Pulmonary artery endothelial cell (primary cell): ENCODE results near the gene SUPT5H. TPM values are rescaled to one million over a fixed set of nuclear protein-coding genes. Genes with fewer than 3 reads are reported as not detected.
A peak's percentile ranks its signal among the peaks of the same experiment; 100 is the strongest.

ENCODE experiments used
- DNase-seq: peaks from one replicate; pipeline ENCODE4 v3.0.0-alpha.2; 2011; ENCODE audit warnings: low read depth, low spot score
- total RNA-seq: library from RNA; depleted of rRNA; stranded (reverse); fragments of >200 nt; gene quantifications from 2 replicates; pipeline ENCODE4 v1.2.3, GENCODE V29; 2014

SUPT5H gene
- 52.4 and 60.3 TPM in 2 replicates for total RNA-seq

DNA sequence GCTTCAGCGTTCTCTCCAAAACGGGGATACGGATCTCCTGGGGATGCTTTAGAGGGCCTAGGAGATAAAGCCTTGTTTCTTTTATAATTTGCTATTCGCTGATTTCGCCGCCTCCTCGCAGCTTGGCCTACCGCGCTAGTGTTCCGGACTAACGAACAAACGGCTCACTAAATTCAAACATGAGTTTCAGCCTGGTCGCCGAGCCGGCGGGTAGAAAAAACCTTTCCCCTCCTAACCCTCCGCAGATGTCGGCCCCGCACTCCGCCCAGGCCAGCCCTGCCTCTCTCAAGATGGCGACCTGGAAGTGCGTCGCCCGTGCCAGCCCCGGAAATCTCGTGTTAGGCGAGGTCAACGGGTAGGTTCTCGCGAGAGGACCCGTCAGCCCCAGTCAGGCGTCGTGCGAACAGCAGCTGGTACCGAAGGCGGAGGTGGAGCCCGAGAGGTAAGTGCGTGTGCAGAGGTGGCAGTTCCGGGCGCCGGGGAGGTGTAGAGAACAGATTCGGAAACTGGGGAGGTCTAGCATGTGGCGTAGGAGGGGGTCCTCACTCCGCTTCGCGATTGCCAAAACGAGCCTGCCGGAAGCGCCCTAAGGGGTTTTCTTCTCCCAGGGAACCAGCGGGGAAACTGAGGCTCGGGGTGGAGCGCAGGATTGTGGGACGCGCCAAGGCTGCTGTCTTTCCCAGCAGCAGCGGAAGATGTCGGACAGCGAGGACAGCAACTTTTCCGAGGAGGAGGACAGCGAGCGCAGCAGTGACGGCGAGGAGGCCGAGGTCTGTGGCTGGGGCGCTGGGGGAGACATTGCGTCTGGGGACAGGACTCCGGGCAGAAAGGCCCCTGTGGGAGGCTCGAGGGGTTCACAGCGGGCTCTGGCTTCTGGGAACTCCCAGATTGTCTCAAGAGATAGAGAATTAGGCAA lies at the start of gene SUPT5H:
Gene SUPT5H, plus strand, starts transcription at position 387 of the 916 bp plus-strand sequence. Its CDS starts 309 bp downstream, at position 696.
- DNase-seq, result peak; percentile 91

DNA sequence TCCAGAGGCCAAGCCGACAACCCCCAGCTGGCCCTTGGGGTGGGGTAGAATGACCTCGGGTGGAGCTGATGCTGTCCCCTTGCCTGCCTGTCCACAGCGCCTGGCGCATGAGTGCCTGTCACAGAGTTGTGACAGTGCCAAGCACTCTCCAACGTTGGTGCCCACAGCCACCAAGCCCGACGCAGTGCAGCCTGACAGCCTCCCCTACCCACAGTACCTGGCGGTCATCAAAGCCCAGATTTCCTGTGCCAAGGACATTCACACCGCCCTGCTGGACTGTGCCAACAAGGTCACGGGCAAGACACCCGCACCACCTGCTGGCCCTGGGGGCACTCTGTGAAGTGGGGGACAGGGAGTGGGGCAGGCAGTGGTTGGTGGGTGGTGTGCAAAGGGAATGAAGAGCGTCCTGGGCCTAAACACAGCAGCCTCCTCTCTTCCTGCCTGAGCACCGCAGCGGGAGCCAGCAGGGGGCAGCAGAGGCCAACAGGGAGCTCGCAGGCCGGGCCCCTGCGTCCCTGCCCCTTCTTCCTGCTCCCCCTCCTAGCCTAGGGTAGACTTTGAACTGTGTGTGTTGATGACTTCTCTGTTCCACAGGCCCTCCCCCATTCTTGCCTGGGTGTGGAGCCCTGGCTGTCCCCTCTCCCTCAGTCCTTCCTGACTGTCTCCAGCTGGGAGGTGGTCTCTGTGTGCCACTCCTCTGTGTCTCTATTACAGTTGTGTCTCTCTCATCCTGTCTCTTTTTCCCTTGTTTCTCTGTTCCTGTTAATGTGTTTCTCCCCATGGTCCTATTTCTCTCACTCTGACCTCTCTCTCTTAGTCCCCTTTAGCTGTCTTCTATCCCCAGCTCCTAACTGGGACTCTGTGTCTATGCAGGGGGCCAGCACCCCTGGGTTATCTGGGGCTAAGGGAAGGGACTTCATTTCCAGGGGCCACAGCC lies 47.8 kb upstream of the SUPT5H start:
- DNase-seq, result no peak

GRCh38 chr19:39398297-39398864 lies 47.0 kb upstream of the SUPT5H start:
- DNase-seq, result no peak

DNA sequence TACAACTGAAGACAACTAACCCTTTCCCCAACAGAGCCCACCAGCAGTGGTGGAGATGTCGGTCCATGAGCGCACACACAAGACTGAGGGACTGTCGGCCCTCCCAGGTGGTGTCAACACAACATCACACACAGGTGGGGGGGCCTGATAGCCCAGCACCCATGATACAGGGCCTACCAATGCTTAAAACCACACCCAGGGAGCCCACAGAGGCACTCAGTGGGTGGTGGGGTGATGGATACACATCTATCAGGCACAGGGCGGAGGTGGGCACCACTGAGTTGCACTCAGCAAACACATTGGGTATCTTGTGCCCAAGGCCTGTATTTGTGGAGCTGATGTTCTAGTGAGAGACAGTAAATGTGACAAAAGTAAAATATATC lies 45.7 kb upstream of the SUPT5H start:
- DNase-seq, result no peak

- no peak for DNase-seq
Measured at GRCh38 chr19:39400061-39400460, 45.3 kb upstream of the SUPT5H start.

- no peak for DNase-seq
Measured at GRCh38 chr19:39401070-39401548, 44.3 kb upstream of the SUPT5H start.

DNA sequence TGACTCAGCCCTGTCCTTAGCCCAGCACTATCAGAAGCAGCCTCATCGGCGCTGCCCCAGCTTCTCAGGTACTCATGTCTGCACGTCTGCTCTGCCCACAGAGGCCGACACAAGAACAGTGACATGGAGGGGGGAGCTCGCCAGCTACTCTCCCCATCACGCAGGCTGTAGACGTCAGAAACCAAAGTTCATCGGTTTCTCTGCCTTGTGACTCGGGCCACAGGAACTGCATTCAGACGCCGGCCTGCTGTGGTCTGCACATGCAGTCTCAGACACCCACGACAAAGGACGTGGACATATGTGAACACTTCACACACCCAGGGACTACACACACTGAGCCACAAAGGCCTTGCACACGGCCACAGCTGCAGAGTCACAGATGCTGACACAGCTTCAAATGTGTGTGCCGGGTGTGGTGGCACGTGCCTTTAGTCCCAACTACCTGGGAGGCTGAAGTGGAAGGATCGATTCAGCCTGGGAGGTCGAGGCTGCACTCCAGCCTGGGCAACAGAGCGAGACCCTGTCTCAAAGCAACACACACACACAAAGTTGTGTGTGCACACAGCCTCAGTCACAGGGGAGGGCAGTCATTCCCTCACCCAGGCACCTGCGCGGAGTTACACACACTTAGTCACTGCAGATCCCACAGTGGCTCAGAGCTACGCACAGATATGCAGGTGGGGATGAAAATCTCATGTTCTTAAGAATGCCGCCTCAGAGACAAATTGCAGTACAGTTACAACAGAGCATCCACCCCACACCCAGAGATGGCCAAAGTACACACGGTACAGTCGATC lies 43.6 kb upstream of the SUPT5H start:
- no peak for DNase-seq

GRCh38 chr19:39402346-39403300 lies 42.8 kb upstream of the SUPT5H start:
- peak; percentile 84 for DNase-seq

- peak; percentile 99 for DNase-seq
Measured at GRCh38 chr19:39403331-39404312, 41.8 kb upstream of the SUPT5H start.

GRCh38 chr19:39405261-39405957 lies 40.0 kb upstream of the SUPT5H start:
- DNase-seq, result no peak

DNA sequence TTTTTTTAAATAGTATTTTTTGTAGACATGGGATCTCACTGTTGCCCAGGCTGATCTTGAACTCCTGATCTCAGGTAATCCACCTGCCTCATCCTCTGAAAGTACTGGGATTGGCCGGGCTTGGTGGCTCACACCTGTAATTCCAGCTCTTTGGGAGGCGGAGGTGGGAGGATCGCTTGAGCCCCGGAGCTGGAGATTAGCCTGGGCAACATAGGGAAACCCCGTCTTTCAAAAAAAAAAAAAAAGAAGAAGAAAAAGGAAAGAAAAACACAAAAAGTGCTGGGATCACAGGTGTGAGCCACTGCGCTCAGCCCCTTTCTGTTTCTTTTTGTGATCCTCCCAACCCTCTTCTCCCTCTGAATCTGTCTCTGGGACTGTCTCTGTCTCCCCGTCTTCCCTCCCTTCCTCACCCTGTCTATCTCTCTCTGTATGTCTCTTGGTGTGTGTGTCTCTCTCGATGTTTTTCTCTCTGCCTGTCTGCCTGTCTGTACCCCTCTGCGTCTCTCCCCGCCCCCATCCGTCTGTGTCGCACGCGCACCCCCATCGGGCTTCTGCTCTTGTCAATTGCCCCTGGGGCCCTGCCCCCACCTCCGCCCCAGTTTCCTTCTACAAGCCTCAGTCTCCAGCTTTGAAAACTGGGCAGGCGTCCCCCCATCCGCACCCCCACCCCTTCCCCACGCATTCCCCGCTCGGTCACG lies 39.3 kb upstream of the SUPT5H start:
- no peak for DNase-seq

DNA sequence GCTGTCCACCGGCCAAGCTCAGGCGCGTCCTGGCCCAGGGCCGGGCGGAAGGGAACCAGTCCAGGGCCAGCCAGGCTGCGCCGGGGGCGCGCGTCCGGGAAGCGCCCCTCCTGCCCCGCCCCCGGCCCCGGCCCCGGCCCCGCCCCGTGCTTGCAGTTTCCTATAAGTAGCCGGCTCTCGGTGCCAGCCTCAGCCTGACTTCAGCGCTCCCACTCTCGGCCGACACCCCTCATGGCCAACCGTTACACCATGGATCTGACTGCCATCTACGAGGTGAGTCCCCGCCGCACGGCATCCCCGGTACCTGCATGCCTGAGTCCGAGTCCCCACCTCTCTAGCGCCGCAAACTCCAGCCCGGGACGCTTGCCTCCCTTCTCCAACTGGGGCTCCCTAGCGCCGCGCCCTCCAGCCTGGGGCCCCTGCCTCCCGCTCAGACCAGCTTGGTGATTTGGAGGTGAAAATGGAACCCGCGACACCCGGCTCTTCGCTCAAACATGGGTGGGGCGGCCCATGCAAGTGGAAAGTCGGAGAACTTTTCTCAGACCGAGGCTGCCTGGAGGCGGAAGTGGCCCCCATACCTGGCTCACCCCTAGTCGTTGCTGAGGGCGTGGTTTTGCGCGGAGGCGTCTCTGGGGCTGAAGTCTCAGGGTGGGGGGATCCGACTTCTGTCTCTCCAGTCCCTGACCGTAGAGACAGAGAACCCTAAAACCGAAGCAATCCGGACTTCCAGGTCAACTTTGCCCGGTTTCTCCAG lies 38.5 kb upstream of the SUPT5H start, which contains the start of gene ZFP36:
Gene ZFP36, plus strand, starts transcription at position 192 of the 754 bp plus-strand sequence. Its CDS starts 58 bp downstream, at position 250.
- no peak for DNase-seq

DNA sequence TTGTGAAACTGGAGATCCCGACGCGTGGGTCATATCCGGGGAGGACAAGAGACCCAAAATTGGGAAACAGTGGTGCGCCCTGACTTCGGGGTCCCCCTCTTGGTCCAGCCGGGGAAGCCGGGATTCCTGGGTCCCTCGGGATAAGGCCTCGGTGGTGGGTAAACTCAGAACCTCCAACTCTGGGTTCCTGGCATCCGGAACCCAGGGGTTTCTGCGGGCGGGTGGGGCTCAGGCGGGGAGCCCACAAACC lies 38.0 kb upstream of the SUPT5H start:
- DNase-seq, result no peak

DNA sequence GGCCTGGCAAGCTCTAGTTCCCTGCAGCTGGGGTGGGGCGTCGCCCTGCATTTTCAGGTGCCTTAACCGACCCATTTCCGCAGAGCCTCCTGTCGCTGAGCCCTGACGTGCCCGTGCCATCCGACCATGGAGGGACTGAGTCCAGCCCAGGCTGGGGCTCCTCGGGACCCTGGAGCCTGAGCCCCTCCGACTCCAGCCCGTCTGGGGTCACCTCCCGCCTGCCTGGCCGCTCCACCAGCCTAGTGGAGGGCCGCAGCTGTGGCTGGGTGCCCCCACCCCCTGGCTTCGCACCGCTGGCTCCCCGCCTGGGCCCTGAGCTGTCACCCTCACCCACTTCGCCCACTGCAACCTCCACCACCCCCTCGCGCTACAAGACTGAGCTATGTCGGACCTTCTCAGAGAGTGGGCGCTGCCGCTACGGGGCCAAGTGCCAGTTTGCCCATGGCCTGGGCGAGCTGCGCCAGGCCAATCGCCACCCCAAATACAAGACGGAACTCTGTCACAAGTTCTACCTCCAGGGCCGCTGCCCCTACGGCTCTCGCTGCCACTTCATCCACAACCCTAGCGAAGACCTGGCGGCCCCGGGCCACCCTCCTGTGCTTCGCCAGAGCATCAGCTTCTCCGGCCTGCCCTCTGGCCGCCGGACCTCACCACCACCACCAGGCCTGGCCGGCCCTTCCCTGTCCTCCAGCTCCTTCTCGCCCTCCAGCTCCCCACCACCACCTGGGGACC lies 37.6 kb upstream of the SUPT5H start:
- DNase-seq, result no peak

- DNase-seq, result no peak
Measured at GRCh38 chr19:39408392-39409207, 36.8 kb upstream of the SUPT5H start.
